Hepatocyte (in vitro differentiated cells): Measurements from ENCODE around the gene NPEPL1.

Experiments
- CTCF ChIP-seq: fragments of 200-600 bp; sonication (generic); IDR thresholded peaks from 2 replicates; pipeline ENCODE4 v1.5.1; 2016; ENCODE audit warnings: antibody characterized with exemption, mild to moderate bottlenecking; ENCODE audit not compliant: poor library complexity
- EZH2phosphoT487 ChIP-seq: fragments of 200-600 bp; sonication (generic); IDR thresholded peaks from one replicate; pipeline ENCODE4 v1.6.1; 2018; ENCODE audit warnings: antibody characterized with exemption, mild to moderate bottlenecking, low read depth, moderate library complexity; ENCODE audit not compliant: unreplicated experiment, severe bottlenecking

GRCh38 chr20:58694241-58695083 is 1.9 kb downstream of the NPEPL1 start:
- TF ChIP-seq CTCF = no peak
- no peak for TF ChIP-seq EZH2phosphoT487
